G401 (cell line): ENCODE measurements around the gene TANGO6. TPM values are rescaled to one million over a fixed set of nuclear protein-coding genes. Genes with fewer than 3 reads are reported as not detected.

Source experiments
- DNase-seq: peaks from one replicate; pipeline ENCODE4 v3.0.0-alpha.2; 2015; ENCODE audit warnings: low spot score
- in situ Hi-C: cut with HindIII; loops from 2 replicates; pipeline ENCODE4 v1.10.0; 2016; ENCODE audit warnings: low sequenced_read_pairs, mixed read lengths
- total RNA-seq: library from RNA; depleted of rRNA; stranded (reverse); fragments of >200 nt; shearing (Covaris generic); gene quantifications from 2 replicates; pipeline ENCODE4 v1.2.3, GENCODE V29; 2014

Gene TANGO6
- total RNA-seq, 1 experiment from 2014 or later = 31.5 TPM

DNA sequence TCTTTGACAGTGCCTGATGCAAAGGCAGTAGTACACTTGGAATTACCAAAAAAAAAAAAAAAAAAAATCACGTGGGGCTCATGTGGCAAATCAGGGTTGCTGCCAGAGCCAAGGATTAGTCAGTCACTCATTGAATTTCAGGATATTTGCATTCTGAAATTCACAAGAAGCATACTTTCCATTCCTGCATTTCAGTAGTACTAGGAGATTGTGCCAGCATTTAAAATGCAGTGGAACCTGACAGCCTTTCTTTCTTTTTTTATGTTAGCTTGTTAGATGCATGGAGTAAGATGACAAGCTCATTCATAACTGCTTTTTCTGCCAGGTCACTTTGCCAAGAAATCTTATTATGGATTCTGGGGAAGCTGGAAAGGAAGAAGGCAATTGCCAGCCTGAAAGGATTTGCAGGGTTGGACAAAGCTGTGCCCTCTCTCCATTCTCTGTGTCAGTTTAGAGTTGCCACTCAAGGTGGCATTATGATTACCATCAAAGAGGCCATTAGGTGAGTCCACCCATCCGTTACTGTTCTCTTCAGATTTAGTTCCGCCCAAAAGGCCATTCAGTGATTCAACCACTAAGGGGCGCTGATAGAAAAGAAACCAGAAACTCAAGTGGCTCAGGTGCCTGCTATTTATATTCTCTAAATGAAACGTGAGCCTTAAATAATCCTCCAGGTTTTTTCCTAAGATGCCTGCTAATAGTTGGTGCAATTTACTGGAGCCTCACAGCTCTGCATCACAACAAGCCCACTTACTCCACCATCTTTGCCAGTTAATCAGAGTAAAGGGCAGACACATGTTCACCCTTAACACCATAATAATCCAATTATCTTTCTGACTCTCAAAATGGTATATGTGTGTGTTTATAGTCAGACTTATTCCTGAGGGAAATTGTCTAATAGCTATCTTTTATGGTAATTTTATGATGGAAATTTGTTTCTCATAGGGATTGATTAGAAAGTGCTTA lies 59.0 kb downstream of the TANGO6 start:
- in situ Hi-C loops = no loop called here
- peak; percentile 79 for DNase-seq

DNA sequence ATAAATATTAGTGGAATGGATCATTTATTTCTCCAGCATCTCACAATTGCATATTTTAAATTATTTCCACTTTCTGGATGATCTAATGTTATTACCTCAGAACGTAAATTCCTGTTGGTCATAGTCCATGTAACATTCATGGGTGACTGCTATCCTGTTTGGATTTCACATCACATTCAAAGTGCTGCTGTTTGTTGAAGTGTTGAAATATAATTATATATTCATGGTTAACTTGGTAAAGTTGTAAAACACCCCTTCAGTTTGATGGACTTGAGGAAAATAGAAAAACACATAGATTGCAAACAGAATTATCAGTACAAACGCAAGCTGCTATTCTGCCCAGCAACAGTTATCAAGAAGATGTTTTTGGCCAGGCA lies 59.6 kb downstream of the TANGO6 start:
- in situ Hi-C loops = no loop called here
- no peak for DNase-seq

DNA sequence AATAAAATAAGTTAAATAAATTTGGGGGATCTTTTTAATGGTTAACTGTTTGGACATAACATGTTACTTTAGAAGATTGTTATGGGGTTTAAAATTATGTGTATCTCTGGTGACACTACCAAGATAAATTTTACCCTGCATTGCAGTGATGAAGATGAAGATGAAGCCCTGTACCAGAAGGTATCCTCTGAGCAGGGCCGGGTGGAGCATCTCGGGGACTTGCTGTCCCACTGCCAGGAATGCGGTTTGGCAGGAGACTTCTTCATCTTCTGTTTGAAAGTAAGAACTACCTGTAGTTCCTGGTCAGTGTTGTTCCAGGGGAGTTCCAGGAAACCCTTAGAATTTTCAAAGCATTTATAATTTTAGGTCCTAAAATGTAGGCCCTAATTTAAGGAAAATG lies 64.0 kb downstream of the TANGO6 start:
- in situ Hi-C loops = no loop called here
- DNase-seq = no peak

DNA sequence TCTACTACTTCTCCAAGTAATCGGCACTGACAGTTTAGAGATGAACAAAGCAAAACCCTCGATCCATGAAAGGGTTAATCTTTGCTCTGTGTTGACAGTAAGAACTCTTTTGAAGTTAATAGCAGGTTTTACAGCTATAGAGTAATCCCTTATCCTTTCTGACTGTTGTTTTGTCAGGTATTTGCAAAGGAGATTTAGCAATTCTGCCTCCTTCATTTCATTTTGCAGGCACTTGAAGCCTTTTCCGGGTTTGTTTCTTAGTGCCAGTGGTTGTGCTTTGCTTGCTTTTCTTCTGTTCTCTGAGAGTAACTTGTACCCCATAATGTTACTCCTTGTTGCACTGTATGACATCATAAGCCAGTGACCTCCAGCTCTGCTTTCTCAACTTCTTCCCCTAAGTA lies 64.5 kb downstream of the TANGO6 start:
- in situ Hi-C loops = no loop called here
- no peak for DNase-seq

DNA sequence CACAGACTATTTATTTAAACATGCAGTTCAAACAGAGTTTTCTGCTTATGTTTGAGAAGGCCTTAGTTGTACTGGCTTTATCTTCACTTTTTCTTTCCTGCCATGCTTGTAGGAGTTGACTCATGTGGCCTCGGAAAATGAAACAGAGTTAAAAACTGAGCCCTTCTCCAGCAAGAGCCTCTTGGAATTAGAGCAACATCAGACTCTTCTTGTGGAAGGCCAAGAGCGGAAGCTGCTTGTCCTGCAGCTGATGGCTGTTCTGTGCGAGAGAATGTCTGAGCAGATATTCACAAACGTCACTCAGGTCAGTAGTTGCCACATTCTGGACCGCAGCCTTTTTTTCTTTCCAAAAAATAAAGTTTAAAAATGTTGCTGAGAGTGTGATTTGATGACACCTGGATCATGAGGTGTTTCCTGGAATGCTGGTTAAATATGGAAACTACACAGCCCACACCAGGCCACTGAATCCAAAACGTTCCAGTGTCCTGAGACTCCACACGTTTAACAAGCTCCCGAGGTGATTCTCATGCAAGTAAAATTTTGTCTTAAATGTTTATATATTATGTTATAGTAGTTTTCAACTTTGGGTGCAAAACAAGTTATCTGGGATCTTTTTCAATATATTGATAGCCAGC lies 65.9 kb downstream of the TANGO6 start:
- in situ Hi-C loops = no loop called here
- no peak for DNase-seq

DNA sequence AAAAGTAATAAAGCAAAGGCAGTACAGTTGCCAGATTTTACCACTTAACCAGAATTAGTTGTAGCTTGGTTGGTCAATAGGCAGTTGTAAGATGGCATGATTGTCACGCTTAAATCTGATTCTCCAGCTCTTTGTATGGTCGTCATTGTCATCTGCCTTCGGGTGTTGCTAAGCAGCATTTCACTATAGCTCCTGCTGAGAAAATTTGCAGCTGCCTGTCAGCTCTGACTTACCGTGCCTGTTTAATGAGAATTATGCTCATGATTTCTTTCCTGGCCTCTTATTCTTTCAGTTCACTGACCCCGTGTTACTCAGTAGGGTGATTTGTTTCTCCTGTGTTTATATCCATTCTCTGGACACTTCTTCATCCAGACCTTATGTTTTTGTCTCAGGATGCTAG lies 66.7 kb downstream of the TANGO6 start:
- no peak for DNase-seq
- in situ Hi-C loops = no loop called here

DNA sequence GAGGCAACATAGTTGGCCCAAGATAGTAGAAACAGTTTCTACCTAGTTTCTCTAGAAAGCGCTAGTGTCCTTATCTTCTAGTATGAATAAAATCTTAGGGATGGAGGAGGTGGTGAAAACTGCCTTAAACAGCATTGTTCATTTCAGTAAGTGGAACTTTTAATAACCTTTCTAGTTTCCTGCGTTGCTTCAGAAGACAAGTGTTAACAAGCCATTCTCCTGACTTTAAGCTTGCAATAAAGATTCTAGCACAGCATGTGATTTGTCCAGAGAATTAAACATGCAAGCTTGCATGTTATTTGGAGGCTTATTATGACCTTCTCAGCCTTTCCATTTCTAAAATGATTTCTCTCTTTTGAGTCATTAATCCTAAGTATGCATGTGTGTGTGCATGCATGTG lies 72.3 kb downstream of the TANGO6 start:
- DNase-seq = no peak
- in situ Hi-C loops = no loop called here

DNA sequence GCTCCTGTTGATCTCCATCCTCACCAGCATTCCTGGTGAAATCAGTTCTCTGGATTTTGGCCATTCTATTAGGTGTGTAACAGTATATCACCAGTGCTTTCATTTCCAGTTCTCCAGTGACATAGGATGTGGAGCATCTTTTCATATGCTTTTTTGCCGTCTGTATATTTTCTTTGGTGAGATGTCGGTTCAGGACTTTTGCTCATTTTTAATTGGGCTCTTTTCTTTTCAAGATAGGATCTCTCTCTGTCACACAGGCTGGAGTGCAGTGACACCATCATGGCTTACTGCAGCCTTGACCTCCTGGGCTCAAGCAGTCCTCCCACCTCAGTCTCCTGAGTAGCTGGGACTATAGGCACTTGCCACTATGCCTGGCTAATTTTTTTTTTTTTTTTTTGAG lies 74.2 kb downstream of the TANGO6 start:
- no peak for DNase-seq
- in situ Hi-C loops = no loop called here

DNA sequence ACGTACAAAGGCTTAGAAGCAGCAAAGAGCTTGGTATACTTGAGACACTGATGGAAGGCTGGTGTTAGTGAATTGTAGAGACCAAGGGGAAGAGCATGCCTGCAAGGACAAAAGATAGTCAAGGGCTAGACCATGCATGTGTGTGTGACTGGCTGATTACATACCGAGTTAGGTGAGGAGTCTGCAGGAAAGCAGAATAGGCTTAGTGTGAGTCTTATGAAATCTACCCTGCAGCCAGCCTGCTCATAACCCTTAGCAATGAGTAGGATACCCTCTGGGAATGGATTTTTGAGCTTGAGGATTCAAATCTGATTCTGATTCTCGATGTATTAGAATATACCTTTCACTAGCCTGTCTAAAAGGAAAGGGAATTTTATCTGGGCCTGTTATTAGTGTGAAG lies 77.0 kb downstream of the TANGO6 start:
- in situ Hi-C loops = no loop called here
- no peak for DNase-seq

DNA sequence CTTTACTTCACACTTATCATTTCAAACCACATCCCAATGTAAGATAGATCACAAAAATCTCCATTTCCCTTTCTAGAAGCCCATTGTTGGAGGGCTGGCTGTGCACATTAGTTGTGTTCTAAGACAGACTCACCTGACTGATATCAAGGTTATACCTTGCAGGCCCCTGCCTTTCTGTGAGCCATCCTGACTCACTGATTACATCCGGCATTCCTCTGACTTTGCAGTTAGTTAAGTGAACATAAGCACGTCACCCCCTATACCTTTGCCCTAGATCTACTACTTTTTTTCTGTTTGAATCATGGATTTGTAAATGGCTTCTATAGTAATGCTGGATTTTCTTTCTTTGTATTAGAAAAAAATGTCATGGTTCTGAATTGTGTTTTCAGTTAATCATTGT lies 78.3 kb downstream of the TANGO6 start:
- in situ Hi-C loops = no loop called here
- no peak for DNase-seq

DNA sequence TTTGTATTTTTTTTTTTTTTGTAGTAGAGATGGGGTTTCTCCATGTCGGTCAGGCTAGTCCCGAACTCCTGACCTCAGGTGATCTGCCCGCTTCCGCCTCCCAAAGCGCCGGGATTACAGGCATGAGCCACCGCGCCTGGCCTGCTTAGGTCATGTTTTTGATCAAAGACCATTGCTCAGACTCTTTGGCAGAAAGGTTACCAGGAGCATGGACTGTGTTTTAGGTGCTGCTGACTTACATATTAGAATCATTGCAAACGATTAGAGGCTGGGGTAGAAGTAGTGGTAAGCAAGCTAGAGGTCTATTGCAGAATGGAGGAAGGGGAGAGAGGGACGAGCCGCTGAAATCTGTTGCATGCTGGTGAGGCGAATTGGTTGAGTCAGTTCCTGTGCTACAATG lies 79.8 kb downstream of the TANGO6 start:
- in situ Hi-C loops = no loop called here
- DNase-seq = no peak

DNA sequence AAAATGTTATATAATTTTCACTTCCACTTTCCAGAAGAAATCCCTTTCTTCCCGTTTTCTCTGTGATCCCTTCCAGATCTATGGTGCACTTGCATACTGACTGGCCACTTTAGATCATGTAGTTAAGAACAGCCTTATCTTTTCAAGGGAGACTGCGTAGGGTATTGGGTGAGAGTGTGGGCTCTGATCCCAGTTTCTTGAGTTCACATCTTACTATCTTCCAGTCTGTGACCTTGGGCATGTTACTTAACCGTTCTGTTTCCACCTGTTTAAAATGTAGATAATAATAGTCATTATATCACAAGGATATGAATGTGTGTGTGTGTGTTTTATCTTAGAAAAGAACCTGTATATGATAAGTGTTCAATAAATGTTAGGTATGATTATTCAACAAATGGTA lies 83.7 kb downstream of the TANGO6 start:
- no peak for DNase-seq
- in situ Hi-C loops = no loop called here

DNA sequence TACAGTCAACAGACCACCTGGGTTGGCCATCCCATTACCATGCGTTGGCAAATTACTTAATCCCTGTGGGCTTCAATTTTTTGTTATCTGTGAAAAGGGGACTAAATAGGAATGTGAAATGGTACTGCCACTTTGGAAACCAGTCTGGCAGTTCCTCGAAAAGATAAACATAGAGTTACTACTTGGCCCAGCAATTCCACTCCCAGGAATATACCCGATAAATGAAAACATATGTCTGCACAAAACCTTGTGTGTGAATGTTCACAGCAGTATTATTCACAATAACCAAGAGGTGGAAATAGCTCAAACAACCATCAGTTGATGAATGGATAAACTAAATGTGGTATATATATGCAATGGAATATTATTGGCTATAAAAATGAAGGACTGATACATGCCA lies 87.9 kb downstream of the TANGO6 start:
- DNase-seq = no peak
- in situ Hi-C loops = no loop called here

DNA sequence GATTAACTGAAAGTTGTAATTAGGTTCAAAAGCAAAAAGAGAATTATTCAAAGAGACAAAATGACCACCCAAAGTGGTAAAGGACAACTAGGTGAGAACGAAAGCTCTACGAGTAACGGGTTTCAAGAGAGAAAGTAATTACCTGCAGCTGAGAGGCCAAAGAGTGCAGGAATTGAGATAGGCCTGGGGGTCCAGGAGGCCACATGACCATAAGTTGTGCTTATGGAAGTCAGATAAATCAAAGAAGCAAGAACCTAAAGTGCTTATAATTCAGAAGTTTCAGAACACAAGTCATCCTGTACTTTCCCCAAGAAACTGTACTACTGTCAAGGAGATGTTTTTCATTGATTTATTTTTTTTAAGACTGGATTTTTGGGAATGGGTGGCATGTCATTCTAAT lies 91.1 kb downstream of the TANGO6 start:
- in situ Hi-C loops = no loop called here
- DNase-seq = no peak

DNA sequence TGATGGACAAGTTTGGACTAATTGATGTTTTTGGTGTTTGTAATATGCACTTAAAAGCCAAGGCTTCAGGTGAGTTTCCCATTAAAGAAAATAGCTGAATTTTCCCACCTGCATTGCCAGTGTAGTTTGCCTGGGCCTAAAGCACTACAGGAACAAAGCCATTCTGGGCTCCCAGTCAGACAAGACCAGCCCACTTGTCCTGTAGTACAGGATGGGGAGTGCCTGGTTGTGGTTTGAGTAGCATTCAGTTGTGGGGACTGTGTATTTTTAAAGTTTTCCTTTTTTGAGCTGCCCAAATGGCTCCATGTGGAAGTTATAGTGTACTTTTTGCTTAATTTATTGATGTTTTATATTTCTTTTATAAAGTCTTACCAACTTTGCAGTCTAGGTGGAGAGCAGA lies 91.7 kb downstream of the TANGO6 start:
- in situ Hi-C loops = no loop called here

DNA sequence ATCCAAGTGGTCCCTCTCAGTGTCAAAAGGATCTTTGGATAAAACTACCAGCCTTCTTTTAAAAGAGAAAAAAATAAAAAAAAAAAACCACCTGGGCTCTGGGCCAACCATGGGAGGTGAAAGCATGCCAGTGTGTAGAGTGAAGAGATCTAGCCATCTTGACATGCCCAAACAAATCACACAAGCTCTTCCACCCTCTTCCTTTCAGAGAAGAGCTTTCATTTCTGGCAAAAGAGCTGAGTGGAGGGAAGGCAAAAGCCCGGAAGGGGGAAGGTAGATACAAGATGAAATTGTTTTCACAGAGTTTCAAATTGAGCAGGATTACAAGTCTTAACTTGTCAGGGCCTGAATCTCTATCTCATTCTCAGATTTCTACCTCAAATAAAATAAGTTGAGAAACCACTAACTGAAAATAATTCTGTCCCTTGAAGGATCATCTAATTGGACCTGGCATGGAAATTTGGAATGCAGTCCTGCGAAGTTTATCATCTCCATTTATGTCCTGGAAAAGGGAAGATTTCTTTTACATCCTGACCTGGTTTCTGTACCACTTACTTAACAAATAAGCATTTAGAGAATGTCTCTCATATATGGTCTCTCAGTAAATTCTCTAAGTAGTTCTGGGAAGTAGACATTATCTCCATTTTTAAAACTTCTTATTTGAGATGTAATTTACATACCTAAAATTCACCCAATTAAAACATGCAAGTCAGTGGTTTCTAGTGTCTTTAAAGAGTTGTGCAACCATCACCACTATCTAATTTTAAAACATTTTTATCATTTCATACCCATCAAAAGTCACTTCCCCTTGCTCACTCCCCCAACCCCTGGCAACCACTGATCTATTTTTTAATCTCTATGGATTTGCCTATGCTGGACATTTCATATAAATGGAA lies 93.7 kb downstream of the TANGO6 start:
- in situ Hi-C loops = no loop called here
- no peak for DNase-seq

More for the DNA sequence above, 91.7 kb downstream of the TANGO6 start:
- no peak for DNase-seq

DNA sequence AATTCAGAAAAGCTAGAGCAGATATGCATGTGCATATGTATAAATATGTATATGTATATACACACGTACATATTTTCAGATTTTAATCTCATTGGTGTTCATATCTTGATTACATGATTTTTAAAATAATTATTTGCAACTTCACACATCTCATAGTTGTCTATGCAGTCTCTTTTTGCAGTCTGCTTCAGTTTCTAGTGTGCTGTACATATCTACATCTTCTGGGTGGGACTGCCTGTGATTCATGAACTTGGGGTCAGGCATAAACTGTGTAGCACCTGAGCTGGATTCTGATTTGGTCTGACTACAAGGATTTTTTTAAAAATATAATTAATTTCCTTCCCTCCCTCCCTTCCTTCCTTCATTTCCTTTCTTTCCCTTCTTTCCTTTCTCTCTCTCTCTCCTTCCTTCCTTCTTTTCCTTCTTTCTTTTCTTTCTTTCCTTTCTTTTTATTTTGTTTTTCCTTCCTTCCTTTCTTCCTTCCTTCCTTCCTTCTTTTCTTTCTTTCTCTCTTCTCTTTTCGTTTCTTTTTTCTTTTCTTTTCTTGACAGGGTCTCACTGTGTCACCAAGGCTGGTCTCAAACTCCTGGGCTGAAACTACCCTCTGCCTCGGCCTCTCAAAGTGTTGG lies 96.5 kb downstream of the TANGO6 start:
- no peak for DNase-seq
- in situ Hi-C loops = no loop called here

DNA sequence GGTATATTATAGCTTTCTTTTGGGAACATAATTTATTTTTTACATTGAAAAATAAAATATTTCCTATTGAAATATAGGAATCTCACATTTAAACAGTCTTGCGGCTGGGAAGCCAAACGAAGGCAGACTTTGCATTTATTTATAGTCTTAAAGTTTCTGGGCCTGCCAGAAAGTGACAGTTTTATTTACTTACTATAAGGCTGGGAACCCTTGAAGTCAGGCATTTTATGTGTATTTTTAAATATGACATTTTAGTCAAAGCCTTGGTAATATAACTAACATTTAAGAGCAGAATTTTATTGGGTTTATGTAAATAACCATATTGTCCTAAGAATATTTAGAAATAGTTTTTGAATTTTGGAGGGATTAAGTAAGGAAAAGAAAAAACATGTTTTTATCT lies 97.5 kb downstream of the TANGO6 start:
- DNase-seq = no peak
- in situ Hi-C loops = no loop called here

DNA sequence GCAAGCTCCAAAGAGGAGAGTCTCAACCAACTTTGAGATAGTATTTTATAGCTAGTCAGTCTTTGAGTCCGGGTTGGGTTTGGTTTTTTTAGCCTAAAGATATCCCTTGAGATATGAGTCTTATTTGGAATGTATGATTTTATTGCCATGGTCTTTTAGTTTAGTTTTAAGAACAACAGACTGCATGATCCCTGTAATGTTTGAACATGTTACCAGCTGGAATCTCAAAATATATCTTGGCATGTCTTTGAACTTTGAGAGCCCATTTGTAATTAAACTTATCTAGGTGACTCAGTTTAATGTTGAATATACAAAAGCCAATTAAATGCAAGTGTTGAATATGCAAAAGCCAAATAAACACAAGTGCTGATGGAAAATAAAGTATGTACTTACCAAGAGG lies 100.6 kb downstream of the TANGO6 start:
- DNase-seq = no peak
- in situ Hi-C loops = no loop called here
